PFSK-1 (cell line): ENCODE measurements around the gene ARL6IP5.

Experiments
- FOXP2 ChIP-seq: optimal IDR thresholded peaks from 2 replicates; pipeline ENCODE3; 2011; ENCODE audit warnings: borderline replicate concordance, control low read depth, inconsistent platforms; ENCODE audit not compliant: insufficient read depth; ENCODE audit errors: extremely low read length, extremely low read depth
- POLR2AphosphoS5 ChIP-seq: IDR thresholded peaks from 2 replicates; pipeline ENCODE4 v1.6.1; 2012; ENCODE audit warnings: low read depth, mild to moderate bottlenecking, control low read depth, low read length, moderate library complexity
- SIN3A ChIP-seq: IDR thresholded peaks from 2 replicates; pipeline ENCODE4 v1.6.1; 2012; ENCODE audit warnings: mild to moderate bottlenecking, low read length, moderate library complexity, borderline replicate concordance; ENCODE audit not compliant: insufficient read depth
- TAF1 ChIP-seq: IDR thresholded peaks from 2 replicates; pipeline ENCODE4 v1.6.1; 2012; ENCODE audit warnings: low read length, control low read depth, borderline replicate concordance; ENCODE audit not compliant: insufficient read depth
- TF ChIP-seq, protein P1 (sequence below), 2 experiments: IDR thresholded peaks; 2 replicates each; pipeline versions ENCODE4 v1.6.1 to v1.8.0; 2011 to 2012; ENCODE audit warnings: low read depth in 2 of 2, low read length in 2 of 2, control low read depth in 1 of 2, inconsistent platforms in 1 of 2, mild to moderate bottlenecking in 1 of 2, moderate library complexity in 1 of 2; ENCODE audit not compliant: insufficient read depth in 1 of 2

Gene ARL6IP5

DNA sequence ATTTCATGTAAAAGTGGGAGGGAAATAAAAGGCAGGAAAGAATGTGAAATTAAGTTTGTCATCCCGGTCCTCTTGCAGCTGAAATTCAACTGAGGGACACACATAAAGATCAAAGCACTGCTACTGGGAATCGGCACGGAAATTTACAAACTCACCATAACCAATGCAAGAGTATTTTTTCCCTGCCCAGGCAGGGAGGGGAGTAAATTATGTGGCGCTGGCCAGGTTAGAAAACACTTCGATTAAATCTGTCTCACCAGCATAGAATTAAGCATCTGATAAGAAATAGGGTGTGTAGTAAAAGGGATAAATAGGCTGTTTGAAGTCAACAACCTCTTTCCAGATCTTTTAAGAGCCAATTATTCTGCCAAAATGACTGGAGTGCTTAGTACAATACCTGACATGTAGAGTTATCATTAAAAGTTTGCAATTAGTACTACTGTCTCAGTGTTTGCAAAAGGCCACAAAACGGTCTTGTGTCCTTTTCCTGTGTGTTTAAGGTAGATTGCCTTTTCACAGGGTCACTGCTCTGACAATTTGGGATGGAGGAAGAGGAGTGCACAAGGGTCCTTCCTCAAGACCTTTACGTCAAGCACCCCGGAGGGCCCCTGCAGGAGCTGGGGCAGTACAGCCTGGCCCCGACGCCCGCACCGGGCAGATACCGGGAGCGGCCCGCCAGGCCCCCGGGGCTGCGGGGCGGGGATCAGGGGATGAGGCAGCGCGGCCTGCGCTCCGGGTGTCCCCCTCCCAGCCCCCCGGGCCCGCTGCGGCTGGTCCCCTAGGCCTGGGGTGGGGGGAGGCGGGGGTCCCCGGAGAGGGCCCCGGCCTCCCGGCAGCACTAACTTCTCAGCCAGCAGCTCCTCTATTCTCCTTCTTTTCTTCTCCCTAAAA lies 5.2 kb upstream of the ARL6IP5 start:
- TF ChIP-seq, protein P1, sequence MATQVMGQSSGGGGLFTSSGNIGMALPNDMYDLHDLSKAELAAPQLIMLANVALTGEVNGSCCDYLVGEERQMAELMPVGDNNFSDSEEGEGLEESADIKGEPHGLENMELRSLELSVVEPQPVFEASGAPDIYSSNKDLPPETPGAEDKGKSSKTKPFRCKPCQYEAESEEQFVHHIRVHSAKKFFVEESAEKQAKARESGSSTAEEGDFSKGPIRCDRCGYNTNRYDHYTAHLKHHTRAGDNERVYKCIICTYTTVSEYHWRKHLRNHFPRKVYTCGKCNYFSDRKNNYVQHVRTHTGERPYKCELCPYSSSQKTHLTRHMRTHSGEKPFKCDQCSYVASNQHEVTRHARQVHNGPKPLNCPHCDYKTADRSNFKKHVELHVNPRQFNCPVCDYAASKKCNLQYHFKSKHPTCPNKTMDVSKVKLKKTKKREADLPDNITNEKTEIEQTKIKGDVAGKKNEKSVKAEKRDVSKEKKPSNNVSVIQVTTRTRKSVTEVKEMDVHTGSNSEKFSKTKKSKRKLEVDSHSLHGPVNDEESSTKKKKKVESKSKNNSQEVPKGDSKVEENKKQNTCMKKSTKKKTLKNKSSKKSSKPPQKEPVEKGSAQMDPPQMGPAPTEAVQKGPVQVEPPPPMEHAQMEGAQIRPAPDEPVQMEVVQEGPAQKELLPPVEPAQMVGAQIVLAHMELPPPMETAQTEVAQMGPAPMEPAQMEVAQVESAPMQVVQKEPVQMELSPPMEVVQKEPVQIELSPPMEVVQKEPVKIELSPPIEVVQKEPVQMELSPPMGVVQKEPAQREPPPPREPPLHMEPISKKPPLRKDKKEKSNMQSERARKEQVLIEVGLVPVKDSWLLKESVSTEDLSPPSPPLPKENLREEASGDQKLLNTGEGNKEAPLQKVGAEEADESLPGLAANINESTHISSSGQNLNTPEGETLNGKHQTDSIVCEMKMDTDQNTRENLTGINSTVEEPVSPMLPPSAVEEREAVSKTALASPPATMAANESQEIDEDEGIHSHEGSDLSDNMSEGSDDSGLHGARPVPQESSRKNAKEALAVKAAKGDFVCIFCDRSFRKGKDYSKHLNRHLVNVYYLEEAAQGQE (IDR thresholded peaks at IDR 0.05; ENCODE audit: insufficient read depth in 1 of 2, low read depth in 2 of 2, low read length in 2 of 2): no peak
- TF ChIP-seq FOXP2: no peak
- no peak for TF ChIP-seq POLR2AphosphoS5
- no peak for TF ChIP-seq TAF1
- no peak for TF ChIP-seq SIN3A

DNA sequence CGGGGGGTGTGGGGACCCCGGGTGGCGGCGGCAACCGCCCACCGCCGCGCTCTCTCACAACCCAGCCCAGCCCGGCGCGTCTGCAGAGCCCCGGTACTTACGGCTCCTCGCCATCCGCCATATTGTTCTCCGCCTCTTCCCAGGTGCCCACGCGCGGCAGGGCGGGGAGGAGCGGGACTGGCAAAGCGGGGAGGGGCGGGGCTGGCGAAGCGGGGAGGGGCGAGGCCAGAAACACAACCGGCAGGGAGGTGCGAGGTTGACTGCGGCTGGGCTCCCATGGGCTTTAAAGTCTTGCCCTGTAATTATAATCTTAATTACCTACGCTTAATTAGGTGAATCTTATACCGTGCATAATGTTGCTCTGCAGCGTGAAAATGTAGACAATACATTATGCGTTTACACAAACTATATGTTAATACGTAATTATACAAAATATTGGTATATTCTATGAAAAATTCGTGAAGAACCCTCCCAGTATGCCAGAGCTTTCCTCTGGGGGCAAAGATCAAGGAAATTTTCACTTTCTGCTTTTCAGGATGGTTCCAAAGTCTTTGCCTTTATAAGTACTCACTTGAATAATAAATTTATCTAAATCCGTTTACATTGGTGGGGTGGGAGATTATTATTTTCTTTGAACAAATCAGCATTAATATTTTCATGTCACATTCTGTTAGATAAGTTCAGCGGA lies 4.4 kb upstream of the ARL6IP5 start, which contains the start of gene UBA3:
UBA3 (minus strand) TSS at position 133 of the 688 bp plus-strand sequence; CDS start at position 121, 12 bp downstream.
- TF ChIP-seq TAF1 (peak; percentile 95; the same call in 1 of the 2 replicates), POLR2AphosphoS5 (peak; percentile 61), FOXP2 (peak; percentile 30), SIN3A (peak; percentile 26; the same call in 1 of the 2 replicates)
- TF ChIP-seq, protein P1 (IDR thresholded peaks at IDR 0.05; ENCODE audit: insufficient read depth in 1 of 2, low read depth in 2 of 2, low read length in 2 of 2): no peak

DNA sequence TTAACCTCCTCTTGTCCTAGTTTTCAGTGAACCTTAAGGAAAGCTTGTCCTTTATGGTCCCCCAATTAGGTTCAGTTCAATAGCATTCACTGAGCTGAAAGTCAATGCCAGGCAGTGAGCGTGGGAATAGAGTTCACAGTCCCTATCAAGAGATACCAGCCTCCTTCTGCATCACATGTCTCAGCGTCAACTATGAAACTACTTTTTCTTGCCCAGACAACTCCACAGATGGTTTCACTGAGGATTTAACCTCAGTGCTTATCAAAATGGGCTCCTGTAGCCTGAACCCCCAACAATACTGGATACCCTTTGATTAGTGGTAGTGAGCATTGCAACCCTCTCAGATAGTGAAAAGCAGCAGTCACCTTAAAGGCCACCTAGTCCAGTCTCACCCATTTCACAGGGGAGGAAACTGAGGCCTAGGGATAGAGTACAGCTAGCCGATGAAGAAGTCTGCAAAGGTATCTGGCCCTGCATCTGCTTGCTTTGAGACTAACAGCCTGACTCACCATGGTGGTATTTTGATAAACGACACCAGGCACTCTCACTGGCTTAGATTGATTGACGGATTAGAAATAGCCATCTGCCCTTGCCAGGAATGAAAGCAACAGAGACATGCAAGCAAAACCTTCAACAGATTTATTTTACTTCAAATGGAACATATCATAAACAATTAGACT lies 3.0 kb upstream of the ARL6IP5 start:
- TF ChIP-seq, protein P1 (IDR thresholded peaks at IDR 0.05; ENCODE audit: insufficient read depth in 1 of 2, low read depth in 2 of 2, low read length in 2 of 2): no peak
- no peak for TF ChIP-seq TAF1
- no peak for TF ChIP-seq SIN3A
- no peak for TF ChIP-seq FOXP2
- no peak for TF ChIP-seq POLR2AphosphoS5

DNA sequence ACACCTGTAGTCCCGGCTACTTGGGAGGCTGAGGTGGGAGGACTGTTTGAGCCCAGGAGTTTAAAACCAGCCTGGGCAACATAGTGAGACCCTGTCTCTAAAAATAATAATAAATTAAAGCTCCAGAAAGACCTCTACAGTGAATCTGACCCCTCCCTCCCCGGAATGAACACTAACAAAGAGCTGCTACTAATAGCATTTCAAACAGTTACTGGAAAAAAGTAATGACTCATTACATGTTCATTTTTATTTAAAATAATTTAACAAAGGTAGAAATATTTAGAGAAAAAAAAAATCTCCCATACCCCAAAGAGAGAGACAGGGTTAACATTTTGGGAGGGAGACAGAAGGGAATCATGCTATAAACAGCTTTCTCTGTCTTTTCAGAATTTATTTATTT lies 2.4 kb upstream of the ARL6IP5 start:
- no peak for TF ChIP-seq SIN3A
- no peak for TF ChIP-seq POLR2AphosphoS5
- TF ChIP-seq, protein P1 (IDR thresholded peaks at IDR 0.05; ENCODE audit: insufficient read depth in 1 of 2, low read depth in 2 of 2, low read length in 2 of 2): no peak
- TF ChIP-seq FOXP2: no peak
- TF ChIP-seq TAF1: no peak
